Heart left ventricle (tissue), 13 donors: ENCODE results near the gene TIMM29.

ENCODE experiments used
- CTCF ChIP-seq, 12 donors: fragments of 200-600 bp; sonication (generic) in 4 of 12; IDR thresholded peaks; one replicate each; pipeline versions ENCODE4 v1.5.0 to v1.8.0; 2018 to 2022; ENCODE audit warnings: antibody characterized with exemption in 12 of 12, mild to moderate bottlenecking in 5 of 12
- POLR2A ChIP-seq, 2 donors: fragments of 450-650 bp; IDR thresholded peaks; one replicate each; pipeline ENCODE4 v1.6.1; 2017; ENCODE audit warnings: antibody characterized with exemption in 2 of 2, mild to moderate bottlenecking in 2 of 2, moderate library complexity in 2 of 2
- donor health status: ischemic (EF 13 %, LVEDD 7.1; RV severe dilation, severe dysfunction).
- donor health status: DM: no; HTN: yes; CAD: no.
- donor health status: DM: no; HTN: no; CAD: no.
- donor health status: ischemic (EF 25% LVEDD 6.9; RV normal size, moderate dysfunction).
- donor health status: ischemic (EF 25% LVEDD 5.7; RV mildly dilated, moderate dysfunction).
- donor health status: ischemic (EF 35%, LVEDD 5.7; RV mildly dilated, moderate dysfunction).
- donor health status: nonischemic (EF 11% LVEDD 7.7; RV severe dilation, severe dysfunction).
- donor health status: DM: yes; HTN: yes; CAD: no.
- donor health status: PGD.
- donor health status: ischemic (EF 29% LVEDD 5.4; RV normal size, mild dysfunction).
- donor health status: nonischemic (EF 23%, LVEDD 6.1; RV moderate dilation, normal function).

GRCh38 chr19:10894911-10895213, 33.7 kb upstream of the TIMM29 start:
- no peak for TF ChIP-seq POLR2A (IDR thresholded peaks at IDR 0.05)
- no peak for TF ChIP-seq CTCF (IDR thresholded peaks at IDR 0.05)
